Kidney glomerular epithelial cell (primary cell): ENCODE results near the gene KLF14.
"Not testable (repeated sequence)": the region's sequence is repeated elsewhere in the genome, so short reads cannot be mapped to it uniquely, and the experiment has no call there.

Source experiments
- DNase-seq: peaks from one replicate; lab custom pipeline; 2025; lab: John Stamatoyannopoulos, UW

KLF14 gene

GRCh38 chr7:130712416-130712815, 21.6 kb downstream of the KLF14 start:
- DNase-seq, result no peak

- no peak for DNase-seq
Measured at GRCh38 chr7:130708766-130709165, 25.2 kb downstream of the KLF14 start.

GRCh38 chr7:130708001-130708400, 26.0 kb downstream of the KLF14 start:
- DNase-seq, result no peak

GRCh38 chr7:130703851-130704250, 30.2 kb downstream of the KLF14 start:
- DNase-seq, result no peak

- DNase-seq, result no peak
Measured at GRCh38 chr7:130701650-130702049, 32.4 kb downstream of the KLF14 start.

- DNase-seq, result no peak
Measured at GRCh38 chr7:130700760-130701159, 33.2 kb downstream of the KLF14 start.

GRCh38 chr7:130699686-130700085, 34.3 kb downstream of the KLF14 start:
- DNase-seq, result no peak

- no peak for DNase-seq
Measured at GRCh38 chr7:130697820-130698219, 36.2 kb downstream of the KLF14 start.

GRCh38 chr7:130695840-130696239, 38.2 kb downstream of the KLF14 start:
- no peak for DNase-seq

- not testable (repeated sequence) for DNase-seq
Measured at GRCh38 chr7:130692396-130692795, 41.6 kb downstream of the KLF14 start.

GRCh38 chr7:130689683-130690082, 44.3 kb downstream of the KLF14 start:
- no peak for DNase-seq

GRCh38 chr7:130683026-130683425, 51.0 kb downstream of the KLF14 start:
- DNase-seq, result no peak
